ENCODE results near the gene PRKAR1B.

PRKAR1B gene

DNA sequence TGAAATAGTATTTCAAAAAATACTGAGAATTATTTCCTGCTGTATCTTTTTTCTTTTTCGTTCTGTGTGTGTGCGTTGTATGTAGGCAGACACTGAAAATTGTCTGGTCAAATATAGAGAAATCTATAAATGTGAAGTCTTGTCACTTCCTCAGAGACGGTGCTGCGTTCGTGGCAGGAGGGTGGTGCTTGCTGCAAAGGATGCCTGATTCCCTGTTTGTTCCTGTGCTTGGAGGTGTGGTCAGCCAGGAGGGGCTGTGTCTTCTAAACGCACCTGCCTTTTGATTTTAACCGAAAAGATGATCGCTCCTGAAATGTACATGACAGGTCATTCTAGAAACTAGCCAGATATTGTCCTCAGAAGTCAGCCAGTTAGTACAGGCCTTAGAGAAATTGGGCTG is 32.5 kb upstream of the PRKAR1B start:
- TF ChIP-seq, protein P1, sequence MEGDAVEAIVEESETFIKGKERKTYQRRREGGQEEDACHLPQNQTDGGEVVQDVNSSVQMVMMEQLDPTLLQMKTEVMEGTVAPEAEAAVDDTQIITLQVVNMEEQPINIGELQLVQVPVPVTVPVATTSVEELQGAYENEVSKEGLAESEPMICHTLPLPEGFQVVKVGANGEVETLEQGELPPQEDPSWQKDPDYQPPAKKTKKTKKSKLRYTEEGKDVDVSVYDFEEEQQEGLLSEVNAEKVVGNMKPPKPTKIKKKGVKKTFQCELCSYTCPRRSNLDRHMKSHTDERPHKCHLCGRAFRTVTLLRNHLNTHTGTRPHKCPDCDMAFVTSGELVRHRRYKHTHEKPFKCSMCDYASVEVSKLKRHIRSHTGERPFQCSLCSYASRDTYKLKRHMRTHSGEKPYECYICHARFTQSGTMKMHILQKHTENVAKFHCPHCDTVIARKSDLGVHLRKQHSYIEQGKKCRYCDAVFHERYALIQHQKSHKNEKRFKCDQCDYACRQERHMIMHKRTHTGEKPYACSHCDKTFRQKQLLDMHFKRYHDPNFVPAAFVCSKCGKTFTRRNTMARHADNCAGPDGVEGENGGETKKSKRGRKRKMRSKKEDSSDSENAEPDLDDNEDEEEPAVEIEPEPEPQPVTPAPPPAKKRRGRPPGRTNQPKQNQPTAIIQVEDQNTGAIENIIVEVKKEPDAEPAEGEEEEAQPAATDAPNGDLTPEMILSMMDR (IDR thresholded peaks at IDR 0.05), result no peak
- Histone ChIP-seq H3K27ac (no peak overlapping the region), H3K4me3 (no peak overlapping the region)
- DNase-seq (ENCODE audit: low spot score), result no peak

DNA sequence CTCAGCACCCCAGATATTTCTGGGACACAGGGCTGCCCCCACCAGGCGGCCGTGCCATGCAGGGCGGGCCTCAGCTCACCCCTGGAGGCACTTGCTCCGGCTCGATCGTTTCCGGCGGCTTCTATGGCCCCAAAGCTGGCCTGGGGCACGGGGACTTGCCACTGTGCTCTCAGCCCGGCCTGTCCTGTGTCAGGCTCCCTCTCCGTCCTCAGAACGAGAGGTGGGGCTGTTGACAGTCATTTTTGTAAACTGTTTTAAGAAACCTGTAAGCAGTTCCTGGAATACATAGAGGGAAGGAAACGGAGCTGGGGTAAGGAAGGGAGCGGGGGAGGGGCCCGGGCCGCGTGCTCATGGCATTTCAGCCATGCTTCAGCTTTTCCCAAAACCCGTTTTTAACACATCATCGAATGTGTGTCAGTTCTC is 30.7 kb upstream of the PRKAR1B start:
- TF ChIP-seq, protein P1 (IDR thresholded peaks at IDR 0.05), result no peak

DNA sequence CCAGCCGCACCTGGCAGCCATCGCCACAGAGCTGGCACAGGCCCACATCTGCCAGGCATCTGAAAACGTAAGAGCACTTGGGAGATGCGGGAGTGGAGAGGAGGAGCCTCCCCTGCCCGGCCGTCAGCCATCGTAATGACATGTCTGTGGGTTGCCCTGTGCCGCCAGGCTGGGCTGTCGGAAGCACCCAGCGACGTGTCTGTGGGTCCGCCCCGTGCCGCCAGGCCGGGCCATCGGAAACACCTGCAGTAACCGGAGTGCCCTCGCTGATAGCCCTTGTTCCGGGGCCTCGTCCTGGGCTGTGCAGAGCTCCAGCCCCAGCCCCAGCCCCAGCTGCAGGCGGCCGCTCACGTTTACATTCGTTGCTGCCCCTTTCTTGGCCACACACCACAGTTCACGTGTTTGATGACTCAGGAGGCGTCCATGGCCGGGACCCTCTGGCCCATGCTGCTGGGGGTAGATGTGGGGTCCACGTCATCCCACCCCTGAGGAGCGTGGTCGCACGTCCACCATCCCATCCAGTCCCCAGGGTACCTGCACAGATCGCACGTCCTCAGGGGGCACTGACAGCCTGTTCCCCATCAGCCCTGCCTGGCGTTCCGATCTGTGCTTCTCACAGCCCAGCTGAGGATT is 30.0 kb upstream of the PRKAR1B start:
- Histone ChIP-seq H3K27ac (no peak overlapping the region), H3K4me3 (no peak overlapping the region)
- DNase-seq (ENCODE audit: low spot score), result no peak
- TF ChIP-seq, protein P1 (IDR thresholded peaks at IDR 0.05), result no peak

More for the DNA sequence above, 30.7 kb upstream of the PRKAR1B start:
- Histone ChIP-seq H3K4me3 (no peak overlapping the region), H3K27ac (no peak overlapping the region)
- no peak for DNase-seq (ENCODE audit: low spot score)

DNA sequence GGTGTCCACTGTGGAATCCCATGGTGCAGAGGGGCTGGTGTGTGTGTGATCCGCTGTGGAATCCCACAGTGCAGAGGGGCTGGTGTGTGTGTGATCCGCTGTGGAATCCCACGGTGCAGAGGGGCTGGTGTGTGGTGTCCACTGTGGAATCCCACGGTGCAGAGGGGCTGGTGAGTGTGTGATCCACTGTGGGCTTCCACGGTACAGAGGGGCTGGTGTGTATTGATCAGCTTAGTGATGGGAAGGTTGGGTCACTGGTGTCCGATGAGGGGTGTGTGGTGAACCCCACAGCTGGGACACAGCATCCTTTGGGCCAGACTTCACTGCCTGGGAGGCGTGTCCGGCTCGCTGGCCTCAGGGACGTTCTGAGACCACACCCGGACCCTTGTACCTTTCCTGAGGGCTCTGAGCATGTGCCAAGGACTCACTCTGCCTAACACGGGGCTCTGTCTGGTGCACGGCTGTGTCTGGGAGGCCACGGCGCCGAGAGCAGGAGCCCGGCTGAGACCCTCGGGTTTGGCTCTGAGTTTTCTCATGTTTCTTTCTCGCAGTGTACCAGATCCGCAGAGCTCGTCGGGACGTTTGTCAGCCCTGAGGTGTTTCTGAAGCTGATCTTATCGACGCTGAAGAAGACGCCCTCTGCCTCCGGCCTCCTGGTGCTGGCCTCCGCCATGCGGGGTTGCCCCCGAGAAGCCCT is 29.3 kb upstream of the PRKAR1B start:
- TF ChIP-seq, protein P1 (IDR thresholded peaks at IDR 0.05), result no peak
- Histone ChIP-seq H3K4me3 (no peak overlapping the region), H3K27ac (no peak overlapping the region)
- no peak for DNase-seq (ENCODE audit: low spot score)

DNA sequence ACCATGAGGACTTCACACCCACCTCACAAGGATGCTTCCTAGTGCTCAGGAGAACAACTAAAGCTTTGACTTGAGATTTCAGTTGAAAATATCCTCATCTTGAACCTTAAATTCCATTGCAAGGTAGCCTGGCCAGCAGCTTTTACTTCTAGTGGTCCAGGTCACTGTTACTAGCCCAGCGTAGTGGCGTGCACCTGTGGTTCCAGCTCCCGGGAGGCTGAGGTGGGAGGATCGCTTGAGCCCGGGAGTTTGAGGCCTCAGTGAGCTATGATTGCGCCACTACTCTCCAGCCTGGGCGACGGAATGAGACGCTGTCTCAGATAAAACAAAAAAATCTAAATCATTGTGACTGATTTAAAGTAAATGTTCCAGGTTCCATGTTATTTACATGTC is 28.3 kb upstream of the PRKAR1B start:
- TF ChIP-seq, protein P1 (IDR thresholded peaks at IDR 0.05), result no peak
- no peak for DNase-seq (ENCODE audit: low spot score)
- H3K4me3 ChIP-seq, result no peak overlapping the region
- no peak overlapping the region for H3K27ac ChIP-seq

DNA sequence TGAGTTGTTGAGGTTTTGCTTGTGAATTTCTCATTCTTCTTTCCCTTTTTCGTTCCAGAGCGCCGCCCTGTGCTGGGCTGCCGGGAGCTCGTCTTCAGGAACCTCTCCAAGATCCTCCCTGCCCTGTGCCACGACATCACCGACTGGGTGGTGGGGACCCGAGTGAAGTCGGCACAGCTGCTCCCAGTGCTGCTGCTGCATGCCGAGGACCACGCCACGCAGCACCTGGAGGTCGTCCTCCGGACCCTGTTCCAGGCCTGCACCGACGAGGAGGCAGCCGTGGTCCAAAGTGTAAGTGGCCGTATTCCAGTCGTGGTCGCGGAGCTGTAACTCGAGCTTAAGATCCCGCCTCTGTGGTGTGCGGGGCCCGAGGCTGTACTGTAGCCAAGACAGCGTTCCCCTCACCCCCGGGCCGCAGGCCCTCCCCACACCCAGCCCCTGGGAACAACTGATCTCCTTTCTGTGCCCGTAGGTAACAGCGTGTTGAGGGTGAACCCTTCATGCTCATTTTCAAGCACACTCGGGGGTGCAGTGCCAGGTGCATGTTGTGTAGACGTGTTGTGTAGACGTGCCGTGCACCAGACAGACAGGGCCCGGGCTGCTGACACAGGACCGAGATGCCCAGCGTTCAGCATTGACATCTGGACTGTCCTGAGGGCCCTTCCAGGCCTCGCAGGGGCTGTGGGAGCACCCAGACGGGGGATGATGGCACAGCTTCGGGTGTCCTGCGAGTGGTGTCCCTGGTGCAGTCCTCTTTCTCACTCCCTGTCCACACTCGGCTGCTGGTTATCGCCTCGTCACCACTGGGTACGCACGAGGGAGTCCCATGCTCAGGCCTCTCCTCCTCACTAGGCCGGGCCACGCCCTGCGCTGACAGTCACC is 27.7 kb upstream of the PRKAR1B start:
- DNase-seq (ENCODE audit: low spot score), result no peak
- TF ChIP-seq, protein P1 (IDR thresholded peaks at IDR 0.05), result no peak
- no peak overlapping the region for H3K27ac ChIP-seq
- H3K4me3 ChIP-seq, result no peak overlapping the region
